ENCODE results near the gene SSTR5.

Gene SSTR5

GRCh38 chr16:1028524-1029258 is 43.9 kb upstream of the SSTR5 start:
- TF ChIP-seq CTCF (conservative IDR thresholded peaks at IDR 0.05): peak; percentile 57
- H3K27ac ChIP-seq: no peak overlapping the region

- TF ChIP-seq CTCF (conservative IDR thresholded peaks at IDR 0.05): no peak; the same call in 1 of the 2 replicates
- no peak overlapping the region for H3K27ac ChIP-seq
These were observed 43.3 kb upstream of the SSTR5 start for GRCh38 chr16:1029259-1029545.

- no peak overlapping the region for H3K27ac ChIP-seq
- no peak for TF ChIP-seq CTCF (conservative IDR thresholded peaks at IDR 0.05)
These were observed 42.1 kb upstream of the SSTR5 start for GRCh38 chr16:1030473-1030901.

- H3K27ac ChIP-seq: no peak overlapping the region
- no peak for TF ChIP-seq CTCF (conservative IDR thresholded peaks at IDR 0.05)
These were observed 40.9 kb upstream of the SSTR5 start for GRCh38 chr16:1031666-1032065.

- TF ChIP-seq CTCF (conservative IDR thresholded peaks at IDR 0.05): no peak
- no peak overlapping the region for H3K27ac ChIP-seq
These were observed 39.9 kb upstream of the SSTR5 start for GRCh38 chr16:1032607-1033006.

- TF ChIP-seq CTCF (conservative IDR thresholded peaks at IDR 0.05): no peak
These were observed 39.3 kb upstream of the SSTR5 start for GRCh38 chr16:1033128-1033679.

GRCh38 chr16:1034230-1035065 is 38.1 kb upstream of the SSTR5 start:
- no peak overlapping the region for H3K27ac ChIP-seq
- TF ChIP-seq CTCF (conservative IDR thresholded peaks at IDR 0.05): no peak

More at GRCh38 chr16:1033128-1033679, 39.3 kb upstream of the SSTR5 start:
- H3K27ac ChIP-seq: no peak overlapping the region

Data from VCaP (cell line).